GM12873 (cell line): Measurements from ENCODE around the gene TIFAB.

Source experiments
- CTCF ChIP-seq: IDR thresholded peaks from 2 replicates; pipeline ENCODE4 v1.5.1; 2012; ENCODE audit warnings: low read depth, mild to moderate bottlenecking, moderate library complexity, low read length, control low read depth; ENCODE audit not compliant: insufficient read depth; ENCODE audit errors: missing control alignments

TIFAB gene

GRCh38 chr5:135444360-135444759, 7.8 kb downstream of the TIFAB start:
- no peak for TF ChIP-seq CTCF

- no peak for TF ChIP-seq CTCF
Observed at GRCh38 chr5:135443161-135443960, 8.8 kb downstream of the TIFAB start.

- TF ChIP-seq CTCF = no peak
Observed at GRCh38 chr5:135442431-135443160, 9.6 kb downstream of the TIFAB start.

- TF ChIP-seq CTCF = no peak
Observed at GRCh38 chr5:135441919-135442318, 10.2 kb downstream of the TIFAB start.

- no peak for TF ChIP-seq CTCF
Observed at GRCh38 chr5:135441350-135441831, 10.8 kb downstream of the TIFAB start.

- TF ChIP-seq CTCF = no peak
Observed at GRCh38 chr5:135440916-135441315, 11.2 kb downstream of the TIFAB start.
